CD4-positive, CD25-positive, alpha-beta regulatory T cell (primary cell): ENCODE measurements around the gene PRX. TPM values are rescaled to one million over a fixed set of nuclear protein-coding genes. Genes with fewer than 3 reads are reported as not detected.

Experiments
- ATAC-seq, 2 donors: fragments of 150-1000 bp; cut with Tn5 transposase; one replicate each; pipeline ENCODE4 v1.10.0; 2021; ENCODE audit warnings: low read depth in 2 of 2, moderate number of reproducible peaks in 2 of 2, moderate library complexity in 1 of 2
- DNase-seq, 3 donors: peaks; one replicate each; pipeline versions ENCODE4 v3.0.0 to v3.0.0-alpha.2; 2012 to 2022; ENCODE audit warnings: mixed read lengths in 1 of 3
- H3K27ac ChIP-seq: one replicate; pipeline ENCODE4 v1.7.0; 2013; ENCODE audit warnings: mild to moderate bottlenecking, low read length; ENCODE audit not compliant: insufficient read depth, poor library complexity, severe bottlenecking
- H3K27me3 ChIP-seq: one replicate; pipeline ENCODE4 v1.7.0; 2013; ENCODE audit warnings: low read length; ENCODE audit not compliant: control insufficient read depth, insufficient read depth
- H3K36me3 ChIP-seq: one replicate; pipeline ENCODE4 v1.7.0; 2013; ENCODE audit warnings: mild to moderate bottlenecking, low read length, moderate library complexity; ENCODE audit not compliant: control insufficient read depth, insufficient read depth
- H3K4me1 ChIP-seq: 2 replicates; pipeline ENCODE4 v1.7.0; 2013; ENCODE audit warnings: mild to moderate bottlenecking, low read length; ENCODE audit not compliant: insufficient read depth, control insufficient read depth, poor library complexity, severe bottlenecking
- H3K4me3 ChIP-seq: one replicate; pipeline ENCODE4 v1.7.0; 2013; ENCODE audit warnings: low read depth, mild to moderate bottlenecking, low read length, moderate library complexity
- H3K9me3 ChIP-seq, 2 experiments: 1 replicate in 1 of 2; 2 replicates in 1 of 2; pipeline ENCODE4 v1.7.0; 2013; ENCODE audit warnings: low read length in 2 of 2, mild to moderate bottlenecking in 1 of 2, moderate library complexity in 1 of 2; ENCODE audit not compliant: control insufficient read depth in 2 of 2
- H3K27ac Mint-ChIP-seq, 3 donors: one replicate each; pipeline ENCODE4 v1.8.0; 2020 to 2022; ENCODE audit warnings: mild to moderate bottlenecking in 3 of 3, mixed read lengths in 3 of 3, moderate library complexity in 2 of 3
- H3K27me3 Mint-ChIP-seq: one replicate; pipeline ENCODE4 v1.8.0; 2022; ENCODE audit warnings: mild to moderate bottlenecking, mixed read lengths
- H3K36me3 Mint-ChIP-seq: one replicate; pipeline ENCODE4 v1.8.0; 2020; ENCODE audit warnings: mixed read lengths
- H3K4me1 Mint-ChIP-seq, 4 donors: one replicate each; pipeline ENCODE4 v1.8.0; 2020 to 2022; ENCODE audit warnings: mixed read lengths in 4 of 4, mild to moderate bottlenecking in 1 of 4
- H3K4me3 Mint-ChIP-seq, 4 donors: one replicate each; pipeline ENCODE4 v1.8.0; 2020 to 2022; ENCODE audit warnings: mild to moderate bottlenecking in 4 of 4, mixed read lengths in 4 of 4, moderate library complexity in 3 of 4
- H3K9me3 Mint-ChIP-seq, 7 donors: one replicate each; pipeline ENCODE4 v1.8.0; 2020 to 2022; ENCODE audit warnings: mixed read lengths in 7 of 7, mild to moderate bottlenecking in 3 of 7, moderate library complexity in 2 of 7
- polyA plus RNA-seq, 4 donors: library from polyadenylated mRNA; unstranded; fragments of 300-500 nt; fragmentation: Illumina TruSeq; gene quantifications; one replicate each; pipeline ENCODE4 v1.2.3, GENCODE V29; 2021
- total RNA-seq: library from RNA; stranded (reverse); gene quantifications from one replicate; pipeline ENCODE4 v1.2.3, GENCODE V29; 2022

Gene PRX
- total and polyA plus RNA-seq, 5 donors from 2014 or later, result 0.08 to 1.3 (median 0.39) TPM; not detected in 1

DNA sequence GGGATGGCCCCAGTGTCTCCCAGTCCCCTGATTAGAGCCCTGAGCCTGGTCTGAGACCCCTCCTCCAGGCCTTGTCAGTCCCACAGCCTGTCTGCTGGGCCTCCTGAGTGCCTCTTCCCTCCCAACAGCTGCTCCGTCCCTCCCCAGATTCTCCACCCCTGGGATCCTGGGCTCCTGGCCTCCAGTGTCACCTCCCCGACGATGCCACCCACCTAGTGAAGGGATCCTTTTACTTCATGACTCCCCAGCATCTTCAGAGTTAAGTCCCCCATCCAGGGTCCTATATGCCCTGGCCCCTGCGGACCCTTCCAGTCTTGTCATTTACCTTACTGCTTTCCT, 4.4 kb upstream of the PRX start:
- no peak for DNase-seq
- Mint-ChIP-seq H3K4me3 (peak overlapping the region in 2 of 4 donors; percentile 19 to 32), H3K9me3 (no peaks in the 10 kb centered on the region), H3K27me3 (peaks cover 15% of the 10 kb centered on the region), H3K36me3 (no peaks in the 10 kb centered on the region), H3K27ac (peak overlapping the region in 1 of 3 donors; percentile 43), H3K4me1 (peaks cover 0 to 28% (median 15%) of the 10 kb centered on the region in 4 donors)
- Histone ChIP-seq H3K27ac (no peak overlapping the region), H3K4me3 (no peak overlapping the region), H3K36me3 (peaks cover 2% of the 10 kb centered on the region), H3K9me3 (no peaks in the 10 kb centered on the region), H3K27me3 (no peaks in the 10 kb centered on the region), H3K4me1 (peaks cover 17% of the 10 kb centered on the region)
- ATAC-seq, result no peak

DNA sequence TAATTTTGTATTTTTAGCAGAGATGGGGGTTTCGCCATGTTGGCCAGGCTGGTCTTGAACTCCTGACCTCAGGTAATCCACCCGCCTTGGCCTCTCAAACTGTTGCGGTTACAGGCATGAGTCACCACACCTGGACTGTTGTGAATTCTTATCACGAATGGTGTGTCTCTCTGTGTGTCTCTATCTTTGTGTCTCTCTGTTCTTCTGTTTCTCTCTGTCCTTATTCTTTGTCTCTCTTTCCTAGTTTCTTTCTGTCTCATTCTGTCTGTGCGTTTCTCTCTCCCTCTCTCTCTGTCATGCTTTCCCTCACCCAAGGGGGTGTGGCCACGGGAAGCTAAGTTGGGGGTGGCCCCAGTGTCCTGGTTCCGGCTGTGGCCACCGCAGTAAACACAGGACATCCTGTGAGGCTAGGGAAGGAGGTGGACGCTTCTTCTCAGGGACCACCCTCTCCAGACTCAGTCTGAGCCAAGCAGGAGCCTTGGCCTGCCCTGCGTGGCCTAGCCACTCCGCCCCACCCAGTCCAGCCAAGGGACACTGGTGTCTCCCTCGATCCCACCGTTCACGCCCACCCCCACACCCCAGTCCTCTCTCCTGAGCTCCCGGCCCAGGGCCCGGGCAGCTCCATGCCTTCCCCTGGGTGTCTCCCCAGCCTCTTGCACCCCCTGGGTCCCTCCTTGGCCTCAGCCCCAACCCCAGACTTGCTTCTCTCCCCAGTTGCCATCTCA, 3.9 kb upstream of the PRX start:
- no peaks in the 10 kb centered on the region for H3K36me3 ChIP-seq
- Mint-ChIP-seq H3K36me3 (no peaks in the 10 kb centered on the region), H3K4me1 (peaks cover 0 to 25% (median 12%) of the 10 kb centered on the region in 4 donors), H3K9me3 (no peaks in the 10 kb centered on the region), H3K4me3 (peak overlapping the region in 2 of 4 donors; percentile 19 to 68), H3K27ac (peak overlapping the region in 2 of 3 donors; percentile 43 to 71), H3K27me3 (peaks cover 15% of the 10 kb centered on the region)
- H3K4me1 ChIP-seq, result peaks cover 14% of the 10 kb centered on the region
- H3K27me3 ChIP-seq, result no peaks in the 10 kb centered on the region
- no peaks in the 10 kb centered on the region for H3K9me3 ChIP-seq
- no peak for DNase-seq
- ATAC-seq, result no peak
- H3K4me3 ChIP-seq, result no peak overlapping the region
- no peak overlapping the region for H3K27ac ChIP-seq

DNA sequence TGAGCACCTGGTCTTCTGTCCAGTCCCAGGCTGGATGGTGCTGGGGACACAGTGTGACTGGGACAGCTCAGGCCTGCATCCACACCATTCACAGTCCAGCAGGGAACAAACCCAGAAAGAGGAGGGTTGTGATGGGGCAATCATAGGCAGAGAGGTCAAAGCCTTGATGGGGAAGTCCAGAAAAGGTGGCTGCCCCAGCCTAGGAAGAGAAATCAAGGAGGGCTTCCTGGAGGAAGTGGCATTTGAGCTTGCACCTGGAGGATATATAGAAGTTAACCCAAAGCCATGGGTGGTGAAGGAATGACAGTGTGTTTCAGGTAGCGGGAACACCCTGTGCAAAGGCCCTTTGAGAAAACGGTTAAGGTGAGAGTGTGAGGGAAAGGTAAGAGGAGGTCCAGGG, 2.6 kb upstream of the PRX start:
- peaks cover 0 to 17% (median 7%) of the 10 kb centered on the region in 4 donors for H3K4me1 Mint-ChIP-seq
- H3K27ac ChIP-seq, result no peak overlapping the region
- H3K4me1 ChIP-seq, result peaks cover 1% of the 10 kb centered on the region
- DNase-seq (no peak), ATAC-seq (no peak)
- peaks cover 13% of the 10 kb centered on the region for H3K27me3 Mint-ChIP-seq
- H3K36me3 Mint-ChIP-seq, result no peaks in the 10 kb centered on the region
- H3K9me3 Mint-ChIP-seq, result no peaks in the 10 kb centered on the region
- no peaks in the 10 kb centered on the region for H3K9me3 ChIP-seq
- H3K4me3 Mint-ChIP-seq, result peak overlapping the region in 1 of 4 donors; percentile 5
- H3K36me3 ChIP-seq, result no peaks in the 10 kb centered on the region
- no peaks in the 10 kb centered on the region for H3K27me3 ChIP-seq
- H3K27ac Mint-ChIP-seq, result no peak overlapping the region
- H3K4me3 ChIP-seq, result no peak overlapping the region

DNA sequence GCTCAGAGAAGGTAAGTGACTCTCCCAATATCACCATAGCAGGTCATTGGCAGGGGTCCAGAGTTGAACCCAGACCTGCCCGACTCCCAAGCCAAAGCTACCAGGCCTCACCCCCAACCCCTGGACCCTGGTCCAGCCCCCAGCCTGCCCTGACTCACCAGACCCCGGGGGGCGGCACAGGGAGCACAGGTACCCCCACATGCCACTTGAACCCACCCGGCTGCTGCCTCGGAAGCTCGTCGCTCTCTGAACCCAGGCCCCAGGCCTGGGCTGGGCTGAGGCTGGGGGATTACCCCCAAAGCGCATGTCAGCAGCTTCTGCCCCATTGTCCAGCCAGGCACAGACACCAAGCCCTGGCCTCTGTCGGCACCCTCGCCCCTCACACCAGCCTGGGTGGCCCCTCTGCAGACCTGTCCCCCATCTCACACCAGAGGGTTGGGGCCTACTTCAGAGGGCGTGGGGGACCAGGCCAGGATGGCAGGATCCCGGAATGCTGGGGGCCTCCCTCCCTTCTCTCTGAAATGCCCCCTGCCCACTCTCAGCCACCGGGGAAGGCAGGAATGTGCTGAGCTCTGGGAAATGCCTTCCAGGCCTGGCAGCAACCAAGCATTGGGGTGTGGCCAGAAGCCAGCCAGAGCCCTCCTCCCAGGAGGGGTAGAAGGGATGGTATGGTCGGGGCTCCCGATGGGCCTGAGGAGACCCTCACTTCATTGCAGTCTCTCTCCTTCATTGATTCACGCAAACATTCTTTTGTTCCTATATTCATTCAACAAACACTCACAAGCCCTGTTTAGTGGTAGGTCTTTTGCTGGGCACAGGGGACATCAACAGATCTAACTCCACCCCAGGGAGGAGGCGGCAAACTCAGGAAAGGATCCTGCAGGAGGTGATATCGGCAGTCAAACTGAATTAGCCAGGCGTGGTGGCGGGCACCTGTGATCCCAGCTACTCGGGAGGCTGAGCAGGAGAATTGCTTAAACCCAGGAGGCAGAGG, 1.7 kb upstream of the PRX start:
- no peaks in the 10 kb centered on the region for H3K9me3 ChIP-seq
- no peaks in the 10 kb centered on the region for H3K27me3 ChIP-seq
- Mint-ChIP-seq H3K4me1 (peaks cover 0 to 13% (median 7%) of the 10 kb centered on the region in 4 donors), H3K4me3 (peak overlapping the region in 1 of 4 donors; percentile 49), H3K9me3 (no peaks in the 10 kb centered on the region), H3K27me3 (peaks cover 10% of the 10 kb centered on the region), H3K36me3 (no peaks in the 10 kb centered on the region), H3K27ac (no peak overlapping the region)
- H3K36me3 ChIP-seq, result no peaks in the 10 kb centered on the region
- no peaks in the 10 kb centered on the region for H3K4me1 ChIP-seq
- DNase-seq (no peak), ATAC-seq (no peak)
- no peak overlapping the region for H3K4me3 ChIP-seq
- no peak overlapping the region for H3K27ac ChIP-seq

DNA sequence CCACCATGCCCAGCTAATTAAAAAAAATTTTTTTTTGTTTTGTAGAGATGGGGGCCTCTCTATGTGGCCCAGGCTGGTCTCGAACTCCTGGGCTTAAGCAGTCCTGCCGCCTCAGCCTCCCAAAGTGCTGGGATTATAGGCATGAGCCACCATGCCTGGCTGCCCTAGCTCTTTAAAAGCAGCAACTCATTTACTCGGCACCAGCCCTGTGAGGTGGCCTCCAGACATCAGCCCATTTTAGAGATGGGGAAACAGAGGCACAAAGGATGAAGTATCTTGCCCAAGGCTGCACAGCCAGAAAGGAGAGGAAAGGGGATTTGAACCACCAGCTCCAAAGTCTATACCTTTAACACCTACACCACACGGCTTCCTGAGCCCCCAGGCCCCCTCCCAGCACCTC, 312 bp downstream of the PRX start:
- no peaks in the 10 kb centered on the region for H3K36me3 Mint-ChIP-seq
- H3K9me3 Mint-ChIP-seq, result no peaks in the 10 kb centered on the region
- H3K27ac ChIP-seq, result no peak overlapping the region
- H3K4me1 Mint-ChIP-seq, result peaks cover 0 to 10% (median 4%) of the 10 kb centered on the region in 4 donors
- DNase-seq, result no peak
- no peak overlapping the region for H3K27ac Mint-ChIP-seq
- H3K4me1 ChIP-seq, result peaks cover 3% of the 10 kb centered on the region
- ATAC-seq, result no peak
- H3K27me3 Mint-ChIP-seq, result peaks cover 3% of the 10 kb centered on the region
- no peak overlapping the region for H3K4me3 ChIP-seq
- no peaks in the 10 kb centered on the region for H3K9me3 ChIP-seq
- no peaks in the 10 kb centered on the region for H3K36me3 ChIP-seq
- no peak overlapping the region for H3K4me3 Mint-ChIP-seq
- H3K27me3 ChIP-seq, result no peaks in the 10 kb centered on the region

DNA sequence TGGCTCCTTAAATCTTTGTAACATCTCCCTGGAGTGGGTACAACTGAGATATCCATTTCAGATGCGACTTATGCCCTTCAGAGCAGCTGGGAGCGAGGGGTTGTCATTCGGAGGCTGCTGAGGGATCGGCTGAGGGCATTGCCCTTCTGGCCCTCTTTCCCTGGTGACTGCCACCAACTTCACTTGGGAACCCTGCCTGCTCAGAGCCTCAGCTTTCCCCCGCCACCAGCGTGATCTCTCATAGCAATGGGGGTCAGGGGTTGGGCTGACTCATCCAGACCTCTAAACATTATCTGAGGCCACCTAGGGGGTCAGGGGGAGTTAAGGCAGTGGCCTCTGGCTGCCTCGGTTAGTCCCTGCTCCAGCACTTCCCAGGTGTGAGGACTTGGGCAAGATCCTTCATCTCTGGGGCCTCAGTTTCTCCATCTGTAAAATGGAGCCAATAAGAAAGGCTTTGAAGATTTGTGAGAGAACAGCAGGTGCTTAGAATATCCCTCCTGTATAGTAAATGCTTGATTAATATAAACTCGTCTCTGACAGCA, 1.1 kb downstream of the PRX start:
- ATAC-seq (no peak), DNase-seq (no peak)
- Histone ChIP-seq H3K4me3 (no peak overlapping the region), H3K27ac (no peak overlapping the region), H3K36me3 (no peaks in the 10 kb centered on the region), H3K9me3 (no peaks in the 10 kb centered on the region), H3K4me1 (peaks cover 5% of the 10 kb centered on the region), H3K27me3 (no peaks in the 10 kb centered on the region)
- H3K4me1 Mint-ChIP-seq, result peaks cover 0 to 10% (median 4%) of the 10 kb centered on the region in 4 donors
- H3K9me3 Mint-ChIP-seq, result no peaks in the 10 kb centered on the region
- H3K36me3 Mint-ChIP-seq, result no peaks in the 10 kb centered on the region
- H3K4me3 Mint-ChIP-seq, result no peak overlapping the region
- no peak overlapping the region for H3K27ac Mint-ChIP-seq
- no peaks in the 10 kb centered on the region for H3K27me3 Mint-ChIP-seq

DNA sequence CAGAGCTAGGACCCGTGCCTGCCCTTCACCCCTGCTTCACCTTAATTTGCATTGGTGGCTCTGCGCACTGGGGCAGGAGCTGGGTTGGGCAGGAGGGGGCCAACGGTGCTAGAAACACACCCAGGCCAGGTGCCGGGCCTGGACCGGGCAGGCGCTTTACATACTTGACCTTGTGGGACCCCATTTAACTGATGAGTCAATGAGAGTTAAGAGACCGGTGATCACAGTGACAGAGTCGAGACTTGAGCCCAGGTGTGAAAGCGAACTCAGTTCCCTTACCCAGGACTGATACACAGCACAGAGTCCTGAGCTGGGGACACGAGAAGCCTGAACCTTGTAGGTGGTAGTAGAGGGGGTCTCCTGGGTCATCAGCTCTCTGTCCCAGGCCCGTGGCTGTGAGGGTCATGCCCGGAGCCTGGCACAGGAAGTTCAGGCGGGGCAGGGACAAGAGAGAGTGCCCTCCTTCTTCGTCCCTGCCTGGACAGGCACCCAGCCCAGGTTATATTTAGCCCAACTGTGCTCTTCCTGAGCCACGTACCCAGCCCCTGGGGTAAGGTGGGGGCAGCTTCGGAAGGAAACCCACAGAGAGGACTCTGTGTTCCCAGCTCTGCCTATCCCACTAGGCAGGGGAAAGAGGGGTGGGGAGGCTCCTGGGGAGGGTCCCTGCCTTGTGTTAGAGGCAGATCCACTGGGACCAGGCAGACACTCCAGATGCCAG, 1.9 kb downstream of the PRX start:
- no peak overlapping the region for H3K27ac Mint-ChIP-seq
- no peaks in the 10 kb centered on the region for H3K36me3 Mint-ChIP-seq
- H3K27ac ChIP-seq, result no peak overlapping the region
- H3K4me1 Mint-ChIP-seq, result peaks cover 0 to 10% (median 2%) of the 10 kb centered on the region in 4 donors
- no peaks in the 10 kb centered on the region for H3K27me3 Mint-ChIP-seq
- DNase-seq (no peak), ATAC-seq (no peak)
- H3K27me3 ChIP-seq, result no peaks in the 10 kb centered on the region
- no peaks in the 10 kb centered on the region for H3K9me3 Mint-ChIP-seq
- H3K36me3 ChIP-seq, result no peaks in the 10 kb centered on the region
- H3K9me3 ChIP-seq, result no peaks in the 10 kb centered on the region
- peaks cover 5% of the 10 kb centered on the region for H3K4me1 ChIP-seq
- H3K4me3 Mint-ChIP-seq, result no peak overlapping the region
- H3K4me3 ChIP-seq, result no peak overlapping the region
